Panc1 (cell line): ENCODE measurements around the gene STK24. TPM values are rescaled to one million over a fixed set of nuclear protein-coding genes. Genes with fewer than 3 reads are reported as not detected.

Experiments
- ATAC-seq: fragments of 200-7000 bp; cut with Tn5 transposase; 2 replicates; pipeline ENCODE4 v1.9.1; 2020; ENCODE audit warnings: mild to moderate bottlenecking, moderate library complexity
- BruUV-seq: library from RNA; stranded (reverse); fragments of 400-500 nt; replicated peaks from 2 replicates; lab custom pipeline; 2021; lab: Mats Ljungman, UMichigan
- CTCF ChIA-PET: fragments of 300-600 bp; sonication (Branson Sonifier 250); formaldehyde crosslinking; loops from one replicate; lab custom pipeline; 2022; ENCODE audit warnings: antibody characterized with exemption; lab: Charles Lee
- POLR2A ChIA-PET: fragments of 300-600 bp; sonication (Branson Sonifier 250); formaldehyde crosslinking; loops from one replicate; lab custom pipeline; 2022; ENCODE audit warnings: antibody characterized with exemption; lab: Charles Lee
- DNase-seq: peaks from one replicate; pipeline ENCODE4 v3.0.0-alpha.2; 2010; ENCODE audit warnings: low read depth, low spot score
- H3K27ac ChIP-seq: 2 replicates; pipeline ENCODE4 v1.5.1; 2011; ENCODE audit warnings: mild to moderate bottlenecking, low read length, inconsistent platforms
- H3K27me3 ChIP-seq: fragments of 200-500 bp; sonication (Bioruptor generic); 2 replicates; pipeline ENCODE4 v1.6.0; 2014; ENCODE audit warnings: low read length, inconsistent platforms; ENCODE audit not compliant: control insufficient read depth, insufficient read depth
- H3K36me3 ChIP-seq: fragments of 200-500 bp; sonication (Bioruptor generic); 2 replicates; pipeline ENCODE4 v1.5.1; 2014; ENCODE audit warnings: inconsistent platforms, mild to moderate bottlenecking, low read length, moderate library complexity; ENCODE audit not compliant: control insufficient read depth, insufficient read depth
- H3K4me1 ChIP-seq: 2 replicates; pipeline ENCODE4 v1.5.1; 2011; ENCODE audit warnings: inconsistent platforms, mild to moderate bottlenecking, low read length, moderate library complexity; ENCODE audit not compliant: control insufficient read depth, insufficient read depth
- H3K4me3 ChIP-seq, 2 experiments: 2 replicates each; pipeline ENCODE4 v1.5.1; 2011 to 2012; ENCODE audit warnings: low read depth in 2 of 2, low read length in 2 of 2, mild to moderate bottlenecking in 2 of 2, inconsistent platforms in 1 of 2, moderate library complexity in 1 of 2
- H3K9me3 ChIP-seq: fragments of 200-500 bp; sonication (Bioruptor generic); 2 replicates; pipeline ENCODE4 v1.5.1; 2014; ENCODE audit warnings: low read depth, mild to moderate bottlenecking, inconsistent platforms, low read length, moderate library complexity; ENCODE audit not compliant: control insufficient read depth, insufficient read depth
- POLR2AphosphoS5 ChIP-seq: IDR thresholded peaks from 2 replicates; pipeline ENCODE4 v1.6.1; 2012; ENCODE audit warnings: mild to moderate bottlenecking, low read depth, low read length, moderate library complexity
- SIN3A ChIP-seq: IDR thresholded peaks from 2 replicates; pipeline ENCODE4 v1.6.1; 2012; ENCODE audit warnings: low read depth, mild to moderate bottlenecking, low read length, moderate library complexity, borderline replicate concordance; ENCODE audit not compliant: insufficient read depth
- TCF7L2 ChIP-seq: IDR thresholded peaks from 2 replicates; pipeline ENCODE4 v1.6.1; 2011; ENCODE audit warnings: mild to moderate bottlenecking, low read depth, low read length, inconsistent platforms
- in situ Hi-C: cut with HindIII; loops from 2 replicates; pipeline ENCODE4 v1.10.0; 2016; ENCODE audit warnings: low sequenced_read_pairs, low pct_unique_long_range_greater_than_20kb
- intact Hi-C: fragments of 100-400 bp; cut with micrococcal nuclease; formaldehyde crosslinking; loops from one replicate; pipeline ENCODE4 v1.10.0; 2022; ENCODE audit not compliant: unreplicated experiment
- total RNA-seq: library from RNA; stranded (reverse); gene quantifications from one replicate; pipeline ENCODE4 v1.2.1, GENCODE V29; 2021; ENCODE audit not compliant: unreplicated experiment
- TF ChIP-seq, protein P1 (sequence below): fragments of 450-650 bp; IDR thresholded peaks from 2 replicates; pipeline ENCODE4 v1.5.1; 2017; ENCODE audit warnings: mild to moderate bottlenecking
- TF ChIP-seq, protein P2 (sequence below), 2 experiments: IDR thresholded peaks; 2 replicates each; pipeline ENCODE4 v1.6.1; 2011 to 2012; ENCODE audit warnings: low read depth in 2 of 2, control low read depth in 1 of 2, low read length in 1 of 2, mild to moderate bottlenecking in 1 of 2, moderate library complexity in 1 of 2; ENCODE audit not compliant: insufficient read depth in 1 of 2

STK24 gene
- total RNA-seq, 1 experiment from 2014 or later = 57.3 TPM

DNA sequence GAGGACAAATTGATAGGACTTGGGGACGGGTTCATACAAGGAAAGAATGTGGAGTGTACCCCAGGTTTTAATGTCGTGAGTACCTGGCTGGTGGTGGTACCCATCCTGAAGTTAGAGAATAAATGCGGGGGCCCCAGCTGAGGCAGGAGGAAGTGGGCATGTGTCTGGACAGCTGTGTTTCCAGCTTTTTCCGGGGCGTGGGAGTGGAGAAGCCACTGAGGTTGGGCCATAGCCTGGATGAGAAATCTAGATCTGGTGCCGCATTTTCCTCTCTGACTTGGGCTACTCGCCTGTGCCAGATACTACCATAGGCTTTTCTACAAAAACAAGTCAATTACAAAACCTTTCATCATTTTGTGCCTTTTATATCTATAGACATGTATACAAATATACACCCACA, 147.4 kb downstream of the STK24 start:
- Histone ChIP-seq H3K27ac (no peak overlapping the region), H3K4me3 (no peak overlapping the region), H3K27me3 (no peaks in the 10 kb centered on the region), H3K9me3 (no peaks in the 10 kb centered on the region), H3K36me3 (no peaks in the 10 kb centered on the region), H3K4me1 (no peaks in the 10 kb centered on the region)
- DNase-seq (no peak), ATAC-seq (no peak)
- BruUV-seq = no TSS peak
- no peak for TF ChIP-seq SIN3A
- CTCF ChIA-PET = no interaction called here
- POLR2A ChIA-PET = no interaction called here
- intact Hi-C loops = loop anchor here (10.0 kb wide), 1 partner anchor 295 kb away; no protein-coding TSS in a partner anchor
- in situ Hi-C loops = no loop called here

DNA sequence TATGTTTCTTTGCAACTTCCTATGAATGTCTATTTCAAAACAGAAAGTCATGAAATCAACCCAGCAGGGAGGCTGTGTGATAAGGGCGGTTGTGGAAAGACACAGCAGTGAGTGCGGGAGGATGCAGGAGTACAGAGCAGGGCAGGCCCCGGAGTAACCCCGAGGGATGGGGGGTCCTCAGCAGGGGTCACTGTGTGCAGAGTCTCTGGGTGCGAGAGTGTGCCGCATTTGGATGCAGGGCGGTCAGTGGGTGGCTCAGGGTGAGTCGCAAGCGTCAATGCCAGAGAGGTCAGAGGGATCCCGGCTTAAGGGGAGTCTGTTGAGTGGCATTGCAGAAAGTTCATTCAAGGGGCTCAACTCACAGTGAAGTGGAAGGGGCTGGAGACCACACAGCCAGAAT, 147.8 kb downstream of the STK24 start:
- H3K27ac ChIP-seq = no peak overlapping the region
- in situ Hi-C loops (no loop called here), intact Hi-C loops (loop anchor here (10.0 kb wide), 1 partner anchor 294 kb away; no protein-coding TSS in a partner anchor)
- BruUV-seq = no TSS peak
- no peaks in the 10 kb centered on the region for H3K4me1 ChIP-seq
- POLR2A ChIA-PET = no interaction called here
- no peak for ATAC-seq
- TF ChIP-seq, protein P1, sequence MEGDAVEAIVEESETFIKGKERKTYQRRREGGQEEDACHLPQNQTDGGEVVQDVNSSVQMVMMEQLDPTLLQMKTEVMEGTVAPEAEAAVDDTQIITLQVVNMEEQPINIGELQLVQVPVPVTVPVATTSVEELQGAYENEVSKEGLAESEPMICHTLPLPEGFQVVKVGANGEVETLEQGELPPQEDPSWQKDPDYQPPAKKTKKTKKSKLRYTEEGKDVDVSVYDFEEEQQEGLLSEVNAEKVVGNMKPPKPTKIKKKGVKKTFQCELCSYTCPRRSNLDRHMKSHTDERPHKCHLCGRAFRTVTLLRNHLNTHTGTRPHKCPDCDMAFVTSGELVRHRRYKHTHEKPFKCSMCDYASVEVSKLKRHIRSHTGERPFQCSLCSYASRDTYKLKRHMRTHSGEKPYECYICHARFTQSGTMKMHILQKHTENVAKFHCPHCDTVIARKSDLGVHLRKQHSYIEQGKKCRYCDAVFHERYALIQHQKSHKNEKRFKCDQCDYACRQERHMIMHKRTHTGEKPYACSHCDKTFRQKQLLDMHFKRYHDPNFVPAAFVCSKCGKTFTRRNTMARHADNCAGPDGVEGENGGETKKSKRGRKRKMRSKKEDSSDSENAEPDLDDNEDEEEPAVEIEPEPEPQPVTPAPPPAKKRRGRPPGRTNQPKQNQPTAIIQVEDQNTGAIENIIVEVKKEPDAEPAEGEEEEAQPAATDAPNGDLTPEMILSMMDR = no peak
- no peak for TF ChIP-seq SIN3A
- TF ChIP-seq POLR2AphosphoS5 = no peak
- TF ChIP-seq, protein P2, sequence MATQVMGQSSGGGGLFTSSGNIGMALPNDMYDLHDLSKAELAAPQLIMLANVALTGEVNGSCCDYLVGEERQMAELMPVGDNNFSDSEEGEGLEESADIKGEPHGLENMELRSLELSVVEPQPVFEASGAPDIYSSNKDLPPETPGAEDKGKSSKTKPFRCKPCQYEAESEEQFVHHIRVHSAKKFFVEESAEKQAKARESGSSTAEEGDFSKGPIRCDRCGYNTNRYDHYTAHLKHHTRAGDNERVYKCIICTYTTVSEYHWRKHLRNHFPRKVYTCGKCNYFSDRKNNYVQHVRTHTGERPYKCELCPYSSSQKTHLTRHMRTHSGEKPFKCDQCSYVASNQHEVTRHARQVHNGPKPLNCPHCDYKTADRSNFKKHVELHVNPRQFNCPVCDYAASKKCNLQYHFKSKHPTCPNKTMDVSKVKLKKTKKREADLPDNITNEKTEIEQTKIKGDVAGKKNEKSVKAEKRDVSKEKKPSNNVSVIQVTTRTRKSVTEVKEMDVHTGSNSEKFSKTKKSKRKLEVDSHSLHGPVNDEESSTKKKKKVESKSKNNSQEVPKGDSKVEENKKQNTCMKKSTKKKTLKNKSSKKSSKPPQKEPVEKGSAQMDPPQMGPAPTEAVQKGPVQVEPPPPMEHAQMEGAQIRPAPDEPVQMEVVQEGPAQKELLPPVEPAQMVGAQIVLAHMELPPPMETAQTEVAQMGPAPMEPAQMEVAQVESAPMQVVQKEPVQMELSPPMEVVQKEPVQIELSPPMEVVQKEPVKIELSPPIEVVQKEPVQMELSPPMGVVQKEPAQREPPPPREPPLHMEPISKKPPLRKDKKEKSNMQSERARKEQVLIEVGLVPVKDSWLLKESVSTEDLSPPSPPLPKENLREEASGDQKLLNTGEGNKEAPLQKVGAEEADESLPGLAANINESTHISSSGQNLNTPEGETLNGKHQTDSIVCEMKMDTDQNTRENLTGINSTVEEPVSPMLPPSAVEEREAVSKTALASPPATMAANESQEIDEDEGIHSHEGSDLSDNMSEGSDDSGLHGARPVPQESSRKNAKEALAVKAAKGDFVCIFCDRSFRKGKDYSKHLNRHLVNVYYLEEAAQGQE (IDR thresholded peaks at IDR 0.05; ENCODE audit: insufficient read depth in 1 of 2, low read depth in 2 of 2, low read length in 1 of 2) = no peak
- TF ChIP-seq TCF7L2 = no peak
- H3K27me3 ChIP-seq = no peaks in the 10 kb centered on the region
- H3K9me3 ChIP-seq = no peaks in the 10 kb centered on the region
- DNase-seq = no peak
- no peak overlapping the region for H3K4me3 ChIP-seq
- no peaks in the 10 kb centered on the region for H3K36me3 ChIP-seq
- CTCF ChIA-PET = no interaction called here

DNA sequence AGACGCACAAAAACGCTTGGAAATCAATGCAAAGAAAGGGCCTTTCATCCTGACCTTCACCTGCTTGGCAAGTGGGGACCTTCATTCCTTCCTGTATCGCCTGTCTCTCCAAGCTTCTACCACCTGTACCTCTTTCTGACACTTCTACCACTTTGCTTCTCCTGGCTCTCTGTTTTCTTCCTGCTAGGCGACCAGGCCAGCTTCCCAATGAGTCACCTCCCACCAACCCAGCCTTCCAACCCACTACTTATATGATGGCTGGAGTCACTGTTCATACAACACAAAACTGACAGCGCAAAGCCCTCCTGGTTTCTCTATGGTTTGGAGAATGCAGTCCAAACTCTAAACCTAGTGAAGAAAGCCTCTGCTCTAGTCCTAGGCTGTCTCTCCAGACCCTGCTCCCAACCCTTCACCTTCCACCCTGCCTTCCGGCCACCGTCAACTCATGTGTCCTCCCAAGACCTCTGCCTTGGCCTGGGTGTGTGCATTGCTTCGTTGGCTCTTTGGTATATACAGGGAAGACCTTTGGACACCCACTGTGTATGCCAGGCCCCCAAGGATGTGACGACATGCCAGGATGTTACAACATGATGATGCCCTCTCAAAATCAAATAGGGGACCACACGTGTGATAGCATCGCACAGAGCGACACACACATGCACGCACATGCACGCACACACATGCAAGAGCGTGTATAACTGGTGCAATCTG, 148.5 kb downstream of the STK24 start:
- intact Hi-C loops (loop anchor here (10.0 kb wide), 1 partner anchor 294 kb away; no protein-coding TSS in a partner anchor), in situ Hi-C loops (no loop called here)
- Histone ChIP-seq H3K4me1 (no peaks in the 10 kb centered on the region), H3K4me3 (no peak overlapping the region), H3K27me3 (no peaks in the 10 kb centered on the region), H3K9me3 (no peaks in the 10 kb centered on the region), H3K36me3 (no peaks in the 10 kb centered on the region), H3K27ac (no peak overlapping the region)
- CTCF ChIA-PET = no interaction called here
- ATAC-seq (no peak), DNase-seq (no peak)
- POLR2A ChIA-PET = no interaction called here
- BruUV-seq = no TSS peak
- TF ChIP-seq, protein P2 (IDR thresholded peaks at IDR 0.05; ENCODE audit: insufficient read depth in 1 of 2, low read depth in 2 of 2, low read length in 1 of 2) = no peak
- TF ChIP-seq, protein P1 = no peak
- TF ChIP-seq SIN3A (no peak), POLR2AphosphoS5 (no peak), TCF7L2 (no peak)
